Chondrocyte (in vitro differentiated cells): ENCODE measurements around the gene RSRC1. TPM values are rescaled to one million over a fixed set of nuclear protein-coding genes. Genes with fewer than 3 reads are reported as not detected.
A peak's percentile ranks its signal among the peaks of the same experiment; 100 is the strongest.

ENCODE experiments used
- DNase-seq: peaks from one replicate; pipeline ENCODE4 v3.0.0; 2021; ENCODE audit warnings: mixed read lengths, low spot score
- H3K27ac Mint-ChIP-seq: one replicate; pipeline ENCODE4 v1.8.0; 2021; ENCODE audit warnings: mild to moderate bottlenecking, moderate library complexity, mixed read lengths; ENCODE audit not compliant: unreplicated experiment
- H3K27me3 Mint-ChIP-seq: 2 replicates; pipeline ENCODE4 v1.8.0; 2021; ENCODE audit warnings: low read depth, mixed read lengths
- H3K36me3 Mint-ChIP-seq: 2 replicates; pipeline ENCODE4 v1.8.0; 2021; ENCODE audit warnings: low read depth, mixed read lengths
- H3K4me1 Mint-ChIP-seq: 2 replicates; pipeline ENCODE4 v1.8.0; 2021; ENCODE audit warnings: low read depth, mild to moderate bottlenecking, mixed read lengths
- H3K4me3 Mint-ChIP-seq: one replicate; pipeline ENCODE4 v1.8.0; 2021; ENCODE audit warnings: mild to moderate bottlenecking, moderate library complexity, mixed read lengths; ENCODE audit not compliant: unreplicated experiment
- H3K9me3 Mint-ChIP-seq: 2 replicates; pipeline ENCODE4 v1.8.0; 2021; ENCODE audit warnings: low read depth, mixed read lengths
- CTCF ChIP-seq: fragments of 200-600 bp; sonication (generic); IDR thresholded peaks from 2 replicates; pipeline ENCODE4 v1.5.0; 2021; ENCODE audit warnings: antibody characterized with exemption, mild to moderate bottlenecking, moderate library complexity
- total RNA-seq: library from RNA; stranded (reverse); gene quantifications from 3 replicates; pipeline ENCODE4 v1.2.1, GENCODE V29; 2021

Gene RSRC1
- total RNA-seq, 1 donor from 2014 or later = 23.5 TPM

GRCh38 chr3:158568784-158569183, 458.9 kb downstream of the RSRC1 start:
- DNase-seq = no peak
- Mint-ChIP-seq H3K27ac (no peak overlapping the region), H3K36me3 (no peaks in the 10 kb centered on the region), H3K4me3 (no peak overlapping the region), H3K9me3 (peaks cover 4% of the 10 kb centered on the region), H3K27me3 (peaks cover 3% of the 10 kb centered on the region), H3K4me1 (peaks cover 11% of the 10 kb centered on the region)
- no peak for TF ChIP-seq CTCF

- Mint-ChIP-seq H3K27ac (no peak overlapping the region), H3K36me3 (no peaks in the 10 kb centered on the region)
Measured at GRCh38 chr3:158569794-158570193, 459.9 kb downstream of the RSRC1 start.

GRCh38 chr3:158570999-158571702, 461.3 kb downstream of the RSRC1 start, which contains the start of gene MLF1:
Gene MLF1, plus strand, starts transcription at chr3:158571194. Its CDS starts 107 bp downstream, at chr3:158571301.
- peaks cover 3% of the 10 kb centered on the region for H3K27me3 Mint-ChIP-seq
- peak; percentile 17 for TF ChIP-seq CTCF
- peaks cover 11% of the 10 kb centered on the region for H3K4me1 Mint-ChIP-seq
- peak; percentile 99 for DNase-seq
- H3K36me3 Mint-ChIP-seq = no peaks in the 10 kb centered on the region
- peak within 1 kb of the TSS; percentile 100 for H3K27ac Mint-ChIP-seq
- no peaks in the 10 kb centered on the region for H3K9me3 Mint-ChIP-seq
- peak within 1 kb of the TSS; percentile 99 for H3K4me3 Mint-ChIP-seq

More at GRCh38 chr3:158569794-158570193, 459.9 kb downstream of the RSRC1 start:
- Mint-ChIP-seq H3K4me1 (peaks cover 11% of the 10 kb centered on the region), H3K4me3 (no peak overlapping the region), H3K27me3 (peaks cover 3% of the 10 kb centered on the region), H3K9me3 (peaks cover 4% of the 10 kb centered on the region)
- no peak for DNase-seq
- TF ChIP-seq CTCF = no peak

- H3K36me3 Mint-ChIP-seq = no peaks in the 10 kb centered on the region
- H3K9me3 Mint-ChIP-seq = no peaks in the 10 kb centered on the region
- no peak overlapping the region for H3K4me3 Mint-ChIP-seq
- H3K4me1 Mint-ChIP-seq = peaks cover 11% of the 10 kb centered on the region
- TF ChIP-seq CTCF = no peak
- H3K27me3 Mint-ChIP-seq = no peaks in the 10 kb centered on the region
- no peak overlapping the region for H3K27ac Mint-ChIP-seq
- no peak for DNase-seq
Measured at GRCh38 chr3:158571969-158572765, 462.3 kb downstream of the RSRC1 start.

GRCh38 chr3:158572766-158573060, 462.8 kb downstream of the RSRC1 start:
- Mint-ChIP-seq H3K4me3 (no peak overlapping the region), H3K27me3 (no peaks in the 10 kb centered on the region), H3K9me3 (no peaks in the 10 kb centered on the region), H3K27ac (no peak overlapping the region), H3K4me1 (peaks cover 11% of the 10 kb centered on the region), H3K36me3 (no peaks in the 10 kb centered on the region)
- TF ChIP-seq CTCF = no peak
- DNase-seq = no peak
